AG09309 (cell line): ENCODE results near the gene TAF9.
"Not testable (repeated sequence)": the region's sequence is repeated elsewhere in the genome, so short reads cannot be mapped to it uniquely, and the experiment has no call there.

Experiments
- DNase-seq: peaks from one replicate; pipeline ENCODE4 v3.0.0-alpha.2; 2010; ENCODE audit warnings: low read depth
- H3K4me3 ChIP-seq: 2 replicates; pipeline ENCODE4 v1.5.1; 2011; ENCODE audit warnings: mild to moderate bottlenecking, low read depth, low read length, moderate library complexity; ENCODE audit not compliant: control insufficient read depth
- CTCF ChIP-seq: IDR thresholded peaks from 2 replicates; pipeline ENCODE4 v1.5.1; 2011; ENCODE audit warnings: mild to moderate bottlenecking, low read depth, low read length, inconsistent platforms; ENCODE audit not compliant: insufficient read depth, control insufficient read depth; ENCODE audit errors: missing control alignments

The TAF9 gene

GRCh38 chr5:69341520-69342161, 27.7 kb downstream of the TAF9 start:
- H3K4me3 ChIP-seq = no peak overlapping the region
- no peak for TF ChIP-seq CTCF
- DNase-seq = no peak

GRCh38 chr5:69335341-69335935, 33.9 kb downstream of the TAF9 start:
- no peak for DNase-seq
- no peak for TF ChIP-seq CTCF
- H3K4me3 ChIP-seq = no peak overlapping the region

- peak; percentile 94 for TF ChIP-seq CTCF
- DNase-seq = peak; percentile 24
- H3K4me3 ChIP-seq = no peak overlapping the region
These were observed 34.5 kb downstream of the TAF9 start for GRCh38 chr5:69334793-69335268.

GRCh38 chr5:69333668-69334315, 35.5 kb downstream of the TAF9 start:
- DNase-seq = not testable (repeated sequence)

GRCh38 chr5:69331528-69332445, 37.5 kb downstream of the TAF9 start:
- TF ChIP-seq CTCF = no peak
- H3K4me3 ChIP-seq = peak overlapping the region; percentile 80
- no peak for DNase-seq

More at GRCh38 chr5:69333668-69334315, 35.5 kb downstream of the TAF9 start:
- H3K4me3 ChIP-seq = not testable (repeated sequence)

- TF ChIP-seq CTCF = no peak
- no peak overlapping the region for H3K4me3 ChIP-seq
- no peak for DNase-seq
These were observed 39.3 kb downstream of the TAF9 start for GRCh38 chr5:69329905-69330489.
